NCI-H1694 treated with DMSO at 0.1 percent for 48 hours (cell line): ENCODE measurements around the gene PCNX1.
A peak's percentile ranks its signal among the peaks of the same experiment; 100 is the strongest.
"Not testable (repeated sequence)": the region's sequence is repeated elsewhere in the genome, so short reads cannot be mapped to it uniquely, and the experiment has no call there.

ENCODE experiments used
- DNase-seq: peaks from one replicate; lab custom pipeline; 2025; lab: John Stamatoyannopoulos, UW

Gene PCNX1

GRCh38 chr14:71122866-71123565 is 215.8 kb downstream of the PCNX1 start:
- no peak for DNase-seq

- no peak for DNase-seq
Measured at GRCh38 chr14:71123579-71124135, 216.4 kb downstream of the PCNX1 start.

- DNase-seq = not testable (repeated sequence)
Measured at GRCh38 chr14:71129716-71130490, 222.6 kb downstream of the PCNX1 start.

GRCh38 chr14:71130491-71131179 is 223.4 kb downstream of the PCNX1 start:
- no peak for DNase-seq

GRCh38 chr14:71133296-71133695 is 226.0 kb downstream of the PCNX1 start:
- no peak for DNase-seq

- DNase-seq = no peak
Measured at GRCh38 chr14:71135496-71135895, 228.2 kb downstream of the PCNX1 start.

- no peak for DNase-seq
Measured at GRCh38 chr14:71135911-71136310, 228.7 kb downstream of the PCNX1 start.

- no peak for DNase-seq
Measured at GRCh38 chr14:71136386-71137060, 229.3 kb downstream of the PCNX1 start.

- DNase-seq = no peak
Measured at GRCh38 chr14:71137536-71138447, 230.5 kb downstream of the PCNX1 start.

- DNase-seq = peak; percentile 53
Measured at GRCh38 chr14:71138448-71139293, 231.4 kb downstream of the PCNX1 start.

GRCh38 chr14:71139294-71139946 is 232.2 kb downstream of the PCNX1 start:
- no peak for DNase-seq

GRCh38 chr14:71140157-71140556 is 232.9 kb downstream of the PCNX1 start:
- DNase-seq = no peak

- no peak for DNase-seq
Measured at GRCh38 chr14:71141701-71142374, 234.6 kb downstream of the PCNX1 start.

- DNase-seq = no peak
Measured at GRCh38 chr14:71142375-71143038, 235.2 kb downstream of the PCNX1 start.

- DNase-seq = no peak
Measured at GRCh38 chr14:71143381-71144290, 236.4 kb downstream of the PCNX1 start.

- not testable (repeated sequence) for DNase-seq
Measured at GRCh38 chr14:71147335-71147734, 240.1 kb downstream of the PCNX1 start.

GRCh38 chr14:71148627-71149026 is 241.4 kb downstream of the PCNX1 start:
- no peak for DNase-seq
